HG03457 (cell line): ENCODE data around the gene CCBE1.
"Not testable (repeated sequence)": the region's sequence is repeated elsewhere in the genome, so short reads cannot be mapped to it uniquely, and the experiment has no call there.

Experiments
- ATAC-seq: cut with Tn5 transposase; IDR thresholded peaks from one replicate; pipeline ENCODE4 v1.9.1; 2021; ENCODE audit warnings: moderate number of reproducible peaks; ENCODE audit not compliant: unreplicated experiment

The CCBE1 gene

GRCh38 chr18:59685501-59685900 is 11.7 kb downstream of the CCBE1 start:
- no peak for ATAC-seq

GRCh38 chr18:59684777-59685176 is 12.4 kb downstream of the CCBE1 start:
- no peak for ATAC-seq

- ATAC-seq, result no peak
Observed at GRCh38 chr18:59681521-59682004, 15.7 kb downstream of the CCBE1 start.

GRCh38 chr18:59681051-59681450 is 16.2 kb downstream of the CCBE1 start:
- no peak for ATAC-seq

- ATAC-seq, result no peak
Observed at GRCh38 chr18:59675346-59675745, 21.9 kb downstream of the CCBE1 start.

- no peak for ATAC-seq
Observed at GRCh38 chr18:59674903-59675270, 22.3 kb downstream of the CCBE1 start.

GRCh38 chr18:59674186-59674902 is 22.9 kb downstream of the CCBE1 start:
- ATAC-seq, result no peak

- no peak for ATAC-seq
Observed at GRCh38 chr18:59672235-59672711, 24.9 kb downstream of the CCBE1 start.

GRCh38 chr18:59671551-59671950 is 25.7 kb downstream of the CCBE1 start:
- ATAC-seq, result no peak

- ATAC-seq, result no peak
Observed at GRCh38 chr18:59669872-59670657, 27.2 kb downstream of the CCBE1 start.

- ATAC-seq, result no peak
Observed at GRCh38 chr18:59667488-59667887, 29.7 kb downstream of the CCBE1 start.

GRCh38 chr18:59666007-59666402 is 31.2 kb downstream of the CCBE1 start:
- ATAC-seq, result not testable (repeated sequence)

- ATAC-seq, result no peak
Observed at GRCh38 chr18:59665057-59666006, 31.9 kb downstream of the CCBE1 start.

- no peak for ATAC-seq
Observed at GRCh38 chr18:59664329-59664728, 32.9 kb downstream of the CCBE1 start.

- no peak for ATAC-seq
Observed at GRCh38 chr18:59663096-59663495, 34.1 kb downstream of the CCBE1 start.

GRCh38 chr18:59661891-59662701 is 35.1 kb downstream of the CCBE1 start:
- ATAC-seq, result no peak

GRCh38 chr18:59660786-59661743 is 36.2 kb downstream of the CCBE1 start:
- no peak for ATAC-seq

GRCh38 chr18:59660366-59660765 is 36.9 kb downstream of the CCBE1 start:
- ATAC-seq, result no peak
